HCT116 (cell line): ENCODE results near the gene WDR5. TPM values are rescaled to one million over a fixed set of nuclear protein-coding genes. Genes with fewer than 3 reads are reported as not detected.

ENCODE experiments used
- ATAC-seq: fragments of 200-7000 bp; cut with Tn5 transposase; 2 replicates; pipeline ENCODE4 v1.9.1; 2020; ENCODE audit warnings: mild to moderate bottlenecking, moderate library complexity
- BruUV-seq: library from RNA; stranded (reverse); fragments of 400-500 nt; replicated peaks from 2 replicates; lab custom pipeline; 2021; lab: Mats Ljungman, UMichigan
- CTCF ChIA-PET: fragments of 300-600 bp; sonication (Branson Sonifier 250); formaldehyde crosslinking; loops from one replicate; lab custom pipeline; 2021; ENCODE audit warnings: antibody characterized with exemption; lab: Charles Lee
- POLR2A ChIA-PET: fragments of 300-600, 350-600 bp; sonication (Branson Sonifier 250); formaldehyde crosslinking; loops from one replicate; lab custom pipeline; 2021; ENCODE audit warnings: antibody characterized with exemption; lab: Charles Lee
- RAD21 ChIA-PET, 2 experiments: fragments of 300-600 bp; sonication (Branson Sonifier 250); formaldehyde crosslinking; loops; one replicate each; lab custom pipeline; 2023; ENCODE audit warnings: low total read pairs in 2 of 2; ENCODE audit not compliant: uncharacterized antibody in 2 of 2, unreplicated experiment in 2 of 2, low non-redundant PET in 1 of 2; lab: Charles Lee
- DNase-seq: peaks from one replicate; pipeline ENCODE4 v3.0.0-alpha.2; 2010; ENCODE audit warnings: low read depth, low spot score
- H2AFZ ChIP-seq: fragments of 200-600 bp; shearing (Covaris generic), sonication (generic); 2 replicates; pipeline ENCODE4 v1.6.1; 2017; ENCODE audit warnings: low read depth, mixed run types, mixed read lengths, antibody characterized with exemption, low read length; ENCODE audit not compliant: poor library complexity, severe bottlenecking
- H3K27ac ChIP-seq: 2 replicates; pipeline ENCODE4 v1.5.1; 2012; ENCODE audit warnings: low read depth, low read length
- H3K27me3 ChIP-seq: fragments of 200-600 bp; sonication (generic); 2 replicates; pipeline ENCODE4 v1.6.1; 2016; ENCODE audit warnings: mixed run types, low read length, mixed read lengths; ENCODE audit not compliant: insufficient read depth
- H3K36me3 ChIP-seq, 2 experiments: fragments of 200-500 bp in 1 of 2; fragments of 200-600 bp in 1 of 2; sonication (Bioruptor generic) in 1 of 2; sonication (generic) in 1 of 2; 2 replicates each; pipeline versions ENCODE4 v1.5.1 to v1.6.1; 2014 to 2016; ENCODE audit warnings: low read length in 2 of 2, inconsistent platforms in 1 of 2, mixed read lengths in 1 of 2, mixed run types in 1 of 2; ENCODE audit not compliant: insufficient read depth in 2 of 2, control insufficient read depth in 1 of 2
- H3K4me1 ChIP-seq, 2 experiments: fragments of 200-600 bp in 1 of 2; sonication (generic) in 1 of 2; 2 replicates each; pipeline versions ENCODE4 v1.5.1 to v1.6.1; 2012 to 2017; ENCODE audit warnings: low read length in 2 of 2, inconsistent platforms in 1 of 2, mild to moderate bottlenecking in 1 of 2, mixed read lengths in 1 of 2, mixed run types in 1 of 2, moderate library complexity in 1 of 2; ENCODE audit not compliant: insufficient read depth in 2 of 2, control insufficient read depth in 1 of 2
- H3K4me2 ChIP-seq: fragments of 200-600 bp; sonication (generic); 2 replicates; pipeline ENCODE4 v1.6.1; 2017; ENCODE audit warnings: mixed run types, low read length, mixed read lengths
- H3K4me3 ChIP-seq, 2 experiments: fragments of 200-600 bp in 1 of 2; sonication (generic) in 1 of 2; replicated peaks in 1 of 2; 2 replicates each; pipeline ENCODE4 v1.5.1; 2011 to 2016; ENCODE audit warnings: low read length in 2 of 2, control low read depth in 1 of 2, low read depth in 1 of 2, mild to moderate bottlenecking in 1 of 2, mixed read lengths in 1 of 2, mixed run types in 1 of 2
- H3K79me2 ChIP-seq: fragments of 200-600 bp; sonication (generic); 2 replicates; pipeline ENCODE4 v1.6.1; 2017; ENCODE audit warnings: mild to moderate bottlenecking, mixed run types, low read length, moderate library complexity, mixed read lengths; ENCODE audit not compliant: insufficient read depth
- H3K9ac ChIP-seq: fragments of 200-600 bp; sonication (generic); 2 replicates; pipeline ENCODE4 v1.6.1; 2016; ENCODE audit warnings: low read length, mixed read lengths
- H3K9me2 ChIP-seq: fragments of 200-600 bp; sonication (generic), shearing (Covaris generic); 2 replicates; pipeline ENCODE4 v1.6.1; 2017; ENCODE audit warnings: mixed run types, mild to moderate bottlenecking, moderate library complexity; ENCODE audit not compliant: insufficient read depth
- H3K9me3 ChIP-seq, 2 experiments: fragments of 200-500 bp in 1 of 2; fragments of 200-600 bp in 1 of 2; sonication (Bioruptor generic) in 1 of 2; sonication (generic) in 1 of 2; 2 replicates each; pipeline ENCODE4 v1.6.1; 2014 to 2017; ENCODE audit warnings: low read length in 2 of 2, mixed read lengths in 2 of 2, inconsistent platforms in 1 of 2, low read depth in 1 of 2, mild to moderate bottlenecking in 1 of 2, mixed run types in 1 of 2, moderate library complexity in 1 of 2; ENCODE audit not compliant: control insufficient read depth in 1 of 2, insufficient read depth in 1 of 2
- H4K20me1 ChIP-seq: fragments of 200-600 bp; sonication (generic), shearing (Covaris generic); 2 replicates; pipeline ENCODE4 v1.6.1; 2017; ENCODE audit warnings: mixed run types, mild to moderate bottlenecking, moderate library complexity; ENCODE audit not compliant: insufficient read depth
- ATF3 ChIP-seq: IDR thresholded peaks from 2 replicates; pipeline ENCODE4 v1.6.1; 2012
- CBX3 ChIP-seq: IDR thresholded peaks from 2 replicates; pipeline ENCODE4 v1.6.1; 2012; ENCODE audit warnings: low read depth
- CEBPB ChIP-seq: IDR thresholded peaks from 2 replicates; pipeline ENCODE4 v1.6.1; 2012; ENCODE audit warnings: low read depth
- EGR1 ChIP-seq: IDR thresholded peaks from 2 replicates; pipeline ENCODE4 v1.6.1; 2012; ENCODE audit warnings: low read depth
- EZH2 ChIP-seq: fragments of 200-600 bp; sonication (generic); IDR thresholded peaks from 2 replicates; pipeline ENCODE4 v1.6.1; 2017; ENCODE audit warnings: antibody characterized with exemption, mixed run types
- FOSL1 ChIP-seq: IDR thresholded peaks from 2 replicates; pipeline ENCODE4 v1.6.1; 2012; ENCODE audit warnings: low read depth
- JUND ChIP-seq: IDR thresholded peaks from 2 replicates; pipeline ENCODE4 v1.6.1; 2012
- POLR2AphosphoS5 ChIP-seq: IDR thresholded peaks from 2 replicates; pipeline ENCODE4 v1.6.1; 2011; ENCODE audit warnings: mild to moderate bottlenecking, low read depth, low read length, moderate library complexity
- RAD21 ChIP-seq: IDR thresholded peaks from 2 replicates; pipeline ENCODE4 v1.6.1; 2012; ENCODE audit warnings: low read depth, mild to moderate bottlenecking
- SIN3A ChIP-seq: IDR thresholded peaks from 2 replicates; pipeline ENCODE4 v1.6.1; 2012; ENCODE audit warnings: low read depth
- SP1 ChIP-seq: IDR thresholded peaks from 2 replicates; pipeline ENCODE4 v1.6.1; 2012; ENCODE audit warnings: low read depth
- SRF ChIP-seq: IDR thresholded peaks from 2 replicates; pipeline ENCODE4 v1.6.1; 2012; ENCODE audit warnings: low read depth
- TCF7L2 ChIP-seq: IDR thresholded peaks from 2 replicates; pipeline ENCODE4 v1.7.0; 2011; ENCODE audit warnings: borderline replicate concordance, inconsistent platforms; ENCODE audit not compliant: insufficient read depth, insufficient read length; ENCODE audit errors: extremely low read depth
- YY1 ChIP-seq: IDR thresholded peaks from 2 replicates; pipeline ENCODE4 v1.6.1; 2011; ENCODE audit warnings: low read length, low read depth, moderate library complexity, mild to moderate bottlenecking; ENCODE audit not compliant: insufficient replicate concordance; ENCODE audit errors: extremely low read depth
- ZFX ChIP-seq: fragments of 450-650 bp; IDR thresholded peaks from 2 replicates; pipeline ENCODE4 v1.6.1; 2017
- ZNF274 ChIP-seq: fragments of 200-500 bp; sonication (Bioruptor generic); IDR thresholded peaks from 2 replicates; pipeline ENCODE4 v1.6.1; 2014; ENCODE audit warnings: mild to moderate bottlenecking, low read depth, low read length, inconsistent platforms
- intact Hi-C: fragments of 100-400 bp; cut with micrococcal nuclease; formaldehyde crosslinking; loops from 2 replicates; pipeline ENCODE4 v1.10.0; 2022
- total RNA-seq: library from RNA; stranded (reverse); gene quantifications from one replicate; pipeline ENCODE4 v1.2.1, GENCODE V29; 2021; ENCODE audit not compliant: unreplicated experiment

Gene WDR5
- total RNA-seq, 1 experiment from 2014 or later, result 55.8 TPM

- Histone ChIP-seq H3K4me2 (no peak overlapping the region), H3K79me2 (peaks cover 9% of the 10 kb centered on the region; the same call in 1 of the 2 replicates), H3K4me3 (no peak overlapping the region), H2AFZ (no peak overlapping the region), H3K4me1 (no peaks in the 10 kb centered on the region), H3K9ac (no peak overlapping the region), H3K27me3 (no peaks in the 10 kb centered on the region), H3K9me2 (no peaks in the 10 kb centered on the region), H3K36me3 (peaks cover 20 to 40% of the 10 kb centered on the region in 2 experiments; a peak in 3 of 4 replicates), H3K9me3 (no peaks in the 10 kb centered on the region), H4K20me1 (no peaks in the 10 kb centered on the region), H3K27ac (no peak overlapping the region)
- TF ChIP-seq SP1, result no peak
- no peak for TF ChIP-seq EZH2
- no peak for TF ChIP-seq YY1
- no peak for TF ChIP-seq CBX3
- no peak for TF ChIP-seq POLR2AphosphoS5
- TF ChIP-seq FOSL1, result no peak
- no peak for TF ChIP-seq ZFX
- TF ChIP-seq CEBPB, result no peak
- no peak for TF ChIP-seq EGR1
- TF ChIP-seq ZNF274, result no peak
- TF ChIP-seq SRF, result no peak
- TF ChIP-seq JUND, result no peak
- TF ChIP-seq SIN3A, result no peak
- TF ChIP-seq RAD21, result no peak
- intact Hi-C loops, result no loop called here
- no TSS peak for BruUV-seq
- CTCF ChIA-PET, result no interaction called here
- RAD21 ChIA-PET, result no interaction called here
- POLR2A ChIA-PET, result no interaction called here
- no peak for ATAC-seq
- DNase-seq, result no peak
Measured at GRCh38 chr9:134157378-134157885, 21.6 kb downstream of the WDR5 start.

- BruUV-seq, result TSS peak; percentile 52
- H3K9me3 ChIP-seq, result no peaks in the 10 kb centered on the region
- no peaks in the 10 kb centered on the region for H3K9me2 ChIP-seq
- DNase-seq (no peak), ATAC-seq (no peak)
- POLR2A ChIA-PET, result no interaction called here
- CTCF ChIA-PET, result no interaction called here
- H3K27ac ChIP-seq, result no peak overlapping the region
- intact Hi-C loops, result no loop called here
- H3K9ac ChIP-seq, result no peak overlapping the region
- H2AFZ ChIP-seq, result no peak overlapping the region
- H3K4me3 ChIP-seq, result no peak overlapping the region
- H3K4me2 ChIP-seq, result no peak overlapping the region
- H3K27me3 ChIP-seq, result no peaks in the 10 kb centered on the region
- no peaks in the 10 kb centered on the region for H4K20me1 ChIP-seq
- H3K36me3 ChIP-seq, result peaks cover 20 to 34% of the 10 kb centered on the region in 2 experiments; a peak in 3 of 4 replicates
- H3K4me1 ChIP-seq, result no peaks in the 10 kb centered on the region
- RAD21 ChIA-PET, result no interaction called here
- 0 out of 2 replicates have a peak, but pooled peaks cover under 1% of the 10 kb centered on the region for H3K79me2 ChIP-seq
- TF ChIP-seq ZFX (no peak), ATF3 (no peak), EGR1 (no peak), SRF (no peak), SIN3A (no peak), EZH2 (no peak), TCF7L2 (no peak)
Measured at GRCh38 chr9:134158242-134158641, 22.4 kb downstream of the WDR5 start.
